B cell (primary cell): Measurements from ENCODE around the gene ASGR2. TPM values are rescaled to one million over a fixed set of nuclear protein-coding genes. Genes with fewer than 3 reads are reported as not detected.

Source experiments
- ATAC-seq: fragments of 200-7000 bp; cut with Tn5 transposase; one replicate; pipeline ENCODE4 v1.10.0; 2021; ENCODE audit warnings: low read depth, mild to moderate bottlenecking, moderate number of reproducible peaks, moderate library complexity
- CTCF ChIA-PET: fragments of 350-600 bp; sonication (Branson Sonifier 250); formaldehyde crosslinking; loops from one replicate; lab custom pipeline; 2021; ENCODE audit warnings: antibody characterized with exemption, inconsistent platforms; lab: Charles Lee
- POLR2A ChIA-PET: fragments of 350-600 bp; sonication (Branson Sonifier 250); formaldehyde crosslinking; loops from one replicate; lab custom pipeline; 2021; ENCODE audit warnings: antibody characterized with exemption; lab: Charles Lee
- DNase-seq: peaks from one replicate; pipeline ENCODE4 v3.0.0; 2013
- H2AFZ ChIP-seq: 2 replicates; pipeline ENCODE4 v1.6.1; 2012; ENCODE audit warnings: mild to moderate bottlenecking, low read depth, low read length; ENCODE audit not compliant: insufficient read depth, poor library complexity, severe bottlenecking
- H3K27ac ChIP-seq, 2 donors: 1 replicate in 1 of 2; 2 replicates in 1 of 2; pipeline ENCODE4 v1.5.1; 2012 to 2013; ENCODE audit warnings: low read length in 2 of 2, mild to moderate bottlenecking in 2 of 2, moderate library complexity in 1 of 2
- H3K27me3 ChIP-seq, 4 experiments: fragments of 200-600 bp in 1 of 4; sonication (generic) in 1 of 4; replicated peaks in 1 of 4; 1 replicate in 2 of 4; 2 replicates in 2 of 4; pipeline versions ENCODE4 v1.6.1 to v1.7.0; 2013 to 2016; ENCODE audit warnings: low read length in 3 of 4, mild to moderate bottlenecking in 2 of 4, mixed read lengths in 1 of 4, moderate library complexity in 1 of 4; ENCODE audit not compliant: insufficient read depth in 4 of 4, control insufficient read depth in 3 of 4; ENCODE audit errors: control extremely low read depth in 1 of 4
- H3K36me3 ChIP-seq, 2 experiments: replicated peaks in 1 of 2; 1 replicate in 1 of 2; 2 replicates in 1 of 2; pipeline versions ENCODE4 v1.6.1 to v1.7.1; 2013; ENCODE audit warnings: low read length in 1 of 2; ENCODE audit not compliant: insufficient read depth in 2 of 2, control insufficient read depth in 1 of 2; ENCODE audit errors: control extremely low read depth in 1 of 2, extremely low read depth in 1 of 2
- H3K4me1 ChIP-seq, 2 donors: fragments of 200-600 bp in 1 of 2; sonication (generic) in 1 of 2; 1 replicate in 1 of 2; 2 replicates in 1 of 2; pipeline versions ENCODE4 v1.5.1 to v1.6.1; 2013 to 2017; ENCODE audit warnings: low read length in 2 of 2; ENCODE audit not compliant: control insufficient read depth in 2 of 2, insufficient read depth in 2 of 2
- H3K4me2 ChIP-seq: replicated peaks from 2 replicates; pipeline ENCODE3; 2012; ENCODE audit warnings: mild to moderate bottlenecking, low read depth, low read length; ENCODE audit not compliant: poor library complexity, severe bottlenecking
- H3K4me3 ChIP-seq, 5 experiments: fragments of 200-600 bp in 1 of 5; sonication (generic) in 1 of 5; 1 replicate in 3 of 5; 2 replicates in 2 of 5; pipeline versions ENCODE4 v1.5.1 to v1.7.0; 2011 to 2016; ENCODE audit warnings: low read length in 4 of 5, mild to moderate bottlenecking in 4 of 5, low read depth in 2 of 5, control low read depth in 1 of 5, moderate library complexity in 1 of 5; ENCODE audit not compliant: insufficient read depth in 1 of 5; ENCODE audit errors: control extremely low read depth in 1 of 5, extremely low read depth in 1 of 5
- H3K79me2 ChIP-seq: fragments of 200-600 bp; sonication (generic); one replicate; pipeline ENCODE4 v1.6.0; 2016; ENCODE audit warnings: low read length; ENCODE audit not compliant: control insufficient read depth, insufficient read depth
- H3K9ac ChIP-seq: fragments of 200-600 bp; sonication (generic); 2 replicates; pipeline ENCODE4 v1.6.1; 2017; ENCODE audit warnings: mild to moderate bottlenecking, low read length, moderate library complexity
- H3K9me3 ChIP-seq, 3 donors: one replicate each; pipeline versions ENCODE4 v1.6.1 to v1.7.1; 2013; ENCODE audit warnings: low read length in 2 of 3; ENCODE audit not compliant: control insufficient read depth in 2 of 3, insufficient read depth in 1 of 3; ENCODE audit errors: control extremely low read depth in 1 of 3
- H4K20me1 ChIP-seq: 2 replicates; pipeline ENCODE4 v1.6.0; 2012; ENCODE audit warnings: mild to moderate bottlenecking, low read length; ENCODE audit not compliant: insufficient read depth, control insufficient read depth, poor library complexity, severe bottlenecking
- H3K27ac Mint-ChIP-seq: one replicate; pipeline ENCODE4 v1.8.0; 2021; ENCODE audit warnings: mixed read lengths
- H3K27me3 Mint-ChIP-seq: one replicate; pipeline ENCODE4 v1.8.0; 2021; ENCODE audit warnings: mixed read lengths
- H3K4me1 Mint-ChIP-seq: one replicate; pipeline ENCODE4 v1.8.0; 2021; ENCODE audit warnings: mixed read lengths
- H3K4me3 Mint-ChIP-seq: one replicate; pipeline ENCODE4 v1.8.0; 2021; ENCODE audit warnings: mixed read lengths
- H3K9me3 Mint-ChIP-seq: one replicate; pipeline ENCODE4 v1.8.0; 2022; ENCODE audit warnings: mixed read lengths; ENCODE audit not compliant: insufficient read depth
- CTCF ChIP-seq: fragments of 200-600 bp; IDR thresholded peaks from one replicate; pipeline ENCODE4 v1.8.0; 2022; ENCODE audit warnings: antibody characterized with exemption, mild to moderate bottlenecking
- EZH2 ChIP-seq: IDR thresholded peaks from 2 replicates; pipeline ENCODE4 v1.6.1; 2012; ENCODE audit warnings: borderline replicate concordance, low read depth, mild to moderate bottlenecking, moderate library complexity, low read length; ENCODE audit not compliant: insufficient read depth, poor library complexity, severe bottlenecking
- WGBS: methylation state at CpG from one replicate; pipeline ENCODE4 v1.1.5; 2013; ENCODE audit warnings: missing lambda C conversion rate; ENCODE audit not compliant: insufficient coverage; 5-methylcytosine and 5-hydroxymethylcytosine counted together
- intact Hi-C: fragments of 100-400 bp; cut with micrococcal nuclease; formaldehyde crosslinking; loops from one replicate; pipeline ENCODE4 v1.10.0; 2022
- polyA plus RNA-seq: library from polyadenylated mRNA; depleted of rRNA; stranded (reverse); fragments of >200 nt; gene quantifications from 2 replicates; pipeline ENCODE4 v1.2.3, GENCODE V29; 2012
- total RNA-seq, 2 donors: library from RNA; stranded (reverse); fragments of 120-200 nt in 1 of 2; gene quantifications; 1 replicate in 1 of 2; 2 replicates in 1 of 2; pipeline versions ENCODE4 v1.2.3 to v1.2.4, GENCODE V29; 2013 to 2022

The ASGR2 gene
- total and polyA plus RNA-seq, 2 donors (not counting 1 experiment from before 2014, with no cell fraction given) = 1.00 TPM; not detected in 1

GRCh38 chr17:7067198-7067597 lies 47.4 kb downstream of the ASGR2 start:
- Histone ChIP-seq H3K9ac (no peak overlapping the region), H3K9me3 (peaks cover 0 to 19% (median 15%) of the 10 kb centered on the region in 3 donors), H3K79me2 (no peaks in the 10 kb centered on the region), H3K4me3 (no peak overlapping the region), H2AFZ (no peak overlapping the region), H3K4me1 (peaks cover 8% of the 10 kb centered on the region in 2 donors), H3K27me3 (peaks cover 0 to 3% (median 0%) of the 10 kb centered on the region in 4 experiments), H4K20me1 (no peaks in the 10 kb centered on the region), H3K36me3 (no peaks in the 10 kb centered on the region), H3K27ac (no peak overlapping the region), H3K4me2 (no peak overlapping the region)
- H3K4me1 Mint-ChIP-seq = peaks cover 6% of the 10 kb centered on the region
- ChIA-PET POLR2A (interaction anchor here (0.6 kb wide), 1 partner anchor 20 kb away, joined by 9 read pairs; no protein-coding TSS in a partner anchor), CTCF (no interaction called here)
- intact Hi-C loops = no loop called here
- no peak overlapping the region for H3K27ac Mint-ChIP-seq
- H3K4me3 Mint-ChIP-seq = no peak overlapping the region
- H3K9me3 Mint-ChIP-seq = peaks cover 14% of the 10 kb centered on the region
- no peak for TF ChIP-seq EZH2
- TF ChIP-seq CTCF = no peak
- peaks cover 25% of the 10 kb centered on the region for H3K27me3 Mint-ChIP-seq
- ATAC-seq (no peak), DNase-seq (no peak)
- 88% methylated on average over 1 of the region's 1 CpG for WGBS

DNA sequence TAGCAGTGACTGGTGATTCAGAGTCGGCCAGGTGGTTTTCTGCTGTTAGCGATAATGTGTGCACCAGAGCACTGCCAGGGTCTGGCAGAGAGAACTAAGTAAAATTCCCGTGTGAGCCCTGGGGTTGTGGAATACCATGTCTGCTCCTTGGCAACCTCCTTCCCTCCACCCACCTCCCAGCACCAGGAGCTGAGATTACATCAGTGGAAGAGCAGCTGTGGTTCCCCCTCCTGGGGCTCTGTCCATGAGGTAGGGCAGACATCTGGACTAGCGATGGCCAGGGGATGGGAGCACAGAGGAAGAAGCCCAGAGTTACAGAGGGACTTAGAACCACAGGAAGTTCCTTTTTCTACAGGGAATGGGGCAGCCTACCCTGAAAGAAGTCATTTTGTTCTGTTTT lies 50.4 kb downstream of the ASGR2 start:
- Mint-ChIP-seq H3K27ac (no peak overlapping the region), H3K9me3 (peaks cover 14% of the 10 kb centered on the region), H3K4me3 (no peak overlapping the region), H3K4me1 (no peaks in the 10 kb centered on the region), H3K27me3 (peaks cover 31% of the 10 kb centered on the region)
- no peak for DNase-seq
- TF ChIP-seq EZH2 (no peak), CTCF (no peak)
- Histone ChIP-seq H3K9me3 (peaks cover 0 to 19% (median 15%) of the 10 kb centered on the region in 3 donors), H3K4me1 (no peaks in the 10 kb centered on the region), H3K4me3 (no peak overlapping the region), H3K79me2 (no peaks in the 10 kb centered on the region), H2AFZ (no peak overlapping the region), H3K27ac (no peak overlapping the region), H3K4me2 (no peak overlapping the region), H4K20me1 (no peaks in the 10 kb centered on the region), H3K36me3 (no peaks in the 10 kb centered on the region), H3K27me3 (peaks cover 0 to 8% (median 3%) of the 10 kb centered on the region in 4 experiments), H3K9ac (no peak overlapping the region)
- POLR2A ChIA-PET = interaction anchor here (0.9 kb wide), 1 partner anchor 68 kb away, joined by 5 read pairs; no protein-coding TSS in a partner anchor
- ATAC-seq = no peak
- WGBS = 96% methylated on average over 3 of the region's 4 CpGs
- intact Hi-C loops = no loop called here
- CTCF ChIA-PET = interaction anchor here (2.0 kb wide), 1 partner anchor 12 kb away, joined by 7 read pairs; no protein-coding TSS in a partner anchor
